NCI-H774 (cell line): ENCODE data around the gene SLC26A9.

Source experiments
- DNase-seq: peaks from one replicate; lab custom pipeline; 2025; lab: John Stamatoyannopoulos, UW

Gene SLC26A9

GRCh38 chr1:205972491-205973168 is 29.4 kb upstream of the SLC26A9 start:
- no peak for DNase-seq

GRCh38 chr1:205972081-205972480 is 28.8 kb upstream of the SLC26A9 start:
- no peak for DNase-seq

- no peak for DNase-seq
Observed at GRCh38 chr1:205971082-205971481, 27.8 kb upstream of the SLC26A9 start.

GRCh38 chr1:205970486-205970885 is 27.2 kb upstream of the SLC26A9 start:
- no peak for DNase-seq

DNA sequence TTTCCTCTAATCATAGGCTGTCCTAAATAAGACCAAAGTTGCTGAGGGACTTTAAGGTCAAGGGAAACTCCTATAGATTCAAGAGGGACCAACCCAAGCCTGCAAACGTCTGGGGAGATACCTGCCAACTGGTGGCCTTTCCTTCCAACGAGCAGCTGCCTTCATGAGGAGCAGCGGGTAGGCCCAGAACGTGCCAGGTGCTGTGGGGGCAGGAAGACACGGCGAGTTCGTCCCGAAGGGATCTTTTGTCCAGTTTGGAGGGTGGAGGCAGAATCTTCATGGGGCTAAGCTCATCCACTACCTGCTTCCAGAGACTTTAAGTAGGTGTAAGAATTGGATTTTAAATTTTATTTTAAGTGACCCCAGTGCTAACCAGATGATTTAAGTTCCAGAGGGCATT is 26.0 kb upstream of the SLC26A9 start:
- no peak for DNase-seq

DNA sequence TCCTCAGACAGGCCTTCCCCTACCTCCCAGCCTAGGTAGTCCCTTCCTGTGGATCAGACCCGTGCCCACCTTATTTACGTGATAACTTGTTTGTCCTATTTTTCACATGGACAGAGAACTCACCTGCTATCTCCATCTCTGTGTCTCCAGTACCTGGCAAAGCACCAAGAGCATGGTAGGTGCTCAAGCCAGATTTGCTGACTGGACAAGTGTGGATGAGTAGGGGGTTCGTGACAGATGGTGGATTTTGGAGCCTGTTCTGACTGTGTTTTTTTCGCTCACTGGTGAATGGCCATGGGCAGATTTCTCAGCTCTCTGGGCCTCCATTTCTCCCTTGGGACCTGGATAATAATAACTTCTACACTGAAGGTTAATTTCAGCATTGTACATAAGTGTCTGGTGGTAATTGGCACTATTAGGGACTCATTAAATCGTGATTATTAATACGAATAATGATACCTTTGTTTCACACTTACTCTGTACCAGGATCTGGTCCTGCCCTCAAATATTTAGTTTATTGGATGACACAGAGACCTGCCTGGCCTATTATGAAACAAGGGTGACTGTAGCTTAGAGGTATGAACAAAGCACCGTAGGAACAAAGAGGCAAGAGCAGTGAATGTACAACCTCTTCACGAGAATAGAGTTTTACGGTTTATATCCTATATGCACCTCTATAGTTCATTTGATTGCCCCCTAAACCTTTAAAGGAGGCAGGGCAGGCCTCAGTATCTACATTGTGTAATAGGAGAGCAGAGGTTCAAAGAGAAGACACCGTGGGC is 24.5 kb upstream of the SLC26A9 start:
- no peak for DNase-seq

DNA sequence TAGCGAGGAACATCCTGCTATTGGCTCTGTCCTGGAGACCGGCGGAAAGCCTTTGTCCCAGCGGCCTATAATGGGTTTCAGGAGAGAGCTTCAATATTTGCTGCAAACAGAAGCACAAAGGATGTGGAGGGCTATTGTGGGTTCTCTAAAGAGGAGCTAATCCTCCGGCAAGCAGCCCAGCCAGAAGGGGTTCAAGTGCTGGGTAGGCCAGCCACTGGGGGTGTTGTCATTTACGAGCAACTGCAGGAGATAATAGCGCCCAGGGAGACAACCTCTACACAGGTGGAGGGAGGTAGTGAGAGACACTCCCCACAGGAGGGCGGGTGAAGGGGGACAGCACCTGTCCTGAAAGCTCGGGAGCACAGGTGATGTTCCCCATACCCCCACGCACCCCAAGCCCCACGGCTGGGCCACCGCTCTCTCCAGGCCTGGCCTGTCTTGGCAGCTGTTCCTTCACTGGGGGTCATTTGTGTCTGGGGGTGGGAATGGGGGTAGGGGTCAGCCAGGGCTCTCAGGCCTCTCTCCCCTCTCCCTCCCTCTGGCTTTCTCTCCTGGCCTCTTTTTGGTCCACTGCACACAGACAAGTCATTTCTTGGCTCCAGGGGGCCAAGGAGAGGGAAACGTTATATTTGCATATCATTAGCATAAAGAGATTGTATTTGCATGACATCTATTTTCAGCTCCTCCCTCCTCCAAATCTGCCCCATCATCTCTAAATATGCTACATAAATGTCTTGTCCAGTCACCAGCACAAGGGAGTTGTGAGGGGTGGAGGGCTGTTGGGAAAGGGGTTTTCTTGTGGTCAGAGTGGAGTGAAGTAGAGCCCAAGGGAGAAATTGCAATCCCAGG is 22.0 kb upstream of the SLC26A9 start:
- DNase-seq = peak; percentile 96

GRCh38 chr1:205963352-205964155 is 20.3 kb upstream of the SLC26A9 start:
- no peak for DNase-seq

DNA sequence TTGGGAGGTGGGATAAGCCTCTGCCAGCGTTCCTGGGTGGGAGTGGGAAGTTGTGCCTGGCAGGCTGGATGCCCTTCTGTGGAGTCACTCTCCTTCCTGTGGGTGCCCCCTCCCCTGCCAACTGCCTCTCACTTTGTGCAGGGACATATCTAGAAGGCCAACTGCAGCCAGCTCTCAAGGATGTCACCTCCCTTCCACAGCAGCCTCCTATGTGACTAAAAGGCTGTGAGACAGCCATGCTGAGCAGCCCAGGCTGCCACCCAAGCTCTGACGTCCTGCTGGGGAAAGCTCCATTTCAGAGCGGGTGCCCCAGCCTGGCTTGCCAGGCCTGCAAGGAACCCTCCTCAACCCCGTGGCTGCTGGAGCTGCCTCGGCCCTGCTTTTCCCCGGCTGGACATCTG is 19.6 kb upstream of the SLC26A9 start:
- DNase-seq = no peak

DNA sequence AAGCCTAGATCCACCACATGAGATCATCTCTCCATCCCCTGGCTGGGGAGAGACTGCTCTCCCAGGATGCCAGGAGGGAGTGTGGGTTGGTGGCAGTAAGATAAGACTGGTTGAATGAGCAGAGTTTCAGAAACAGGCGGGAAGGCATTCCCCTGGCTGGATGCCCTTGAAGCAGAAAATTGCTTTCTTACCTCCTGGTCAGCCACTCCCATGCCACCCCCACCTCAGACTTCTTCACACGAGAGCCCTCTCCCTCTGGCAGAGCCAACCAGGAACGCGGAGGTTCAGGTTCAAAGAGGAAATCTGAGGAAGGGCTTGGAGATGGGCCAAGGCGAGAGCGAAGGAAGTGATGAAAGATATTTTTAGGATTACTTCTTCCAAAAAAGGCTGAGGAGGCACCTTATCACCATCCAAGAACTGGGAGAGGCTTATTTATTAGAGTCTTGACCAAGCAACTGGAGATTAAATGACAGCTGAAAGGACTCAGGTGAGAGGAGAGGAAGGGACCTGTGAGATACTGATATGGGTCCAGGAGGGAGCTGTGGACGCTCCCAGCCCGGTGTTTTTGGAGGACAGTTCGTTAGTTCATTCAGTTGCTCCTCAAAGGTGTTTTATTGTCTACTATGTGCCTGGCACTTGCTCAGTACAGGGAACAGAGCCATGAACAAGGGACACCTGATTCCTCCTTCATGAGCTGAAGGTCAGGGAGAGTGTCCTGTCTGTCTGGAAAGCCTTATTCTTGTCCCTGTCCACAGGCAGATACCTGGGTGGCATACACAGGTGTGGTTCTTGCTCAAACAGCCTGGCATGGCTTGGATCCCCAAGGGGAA is 18.9 kb upstream of the SLC26A9 start:
- DNase-seq = no peak

DNA sequence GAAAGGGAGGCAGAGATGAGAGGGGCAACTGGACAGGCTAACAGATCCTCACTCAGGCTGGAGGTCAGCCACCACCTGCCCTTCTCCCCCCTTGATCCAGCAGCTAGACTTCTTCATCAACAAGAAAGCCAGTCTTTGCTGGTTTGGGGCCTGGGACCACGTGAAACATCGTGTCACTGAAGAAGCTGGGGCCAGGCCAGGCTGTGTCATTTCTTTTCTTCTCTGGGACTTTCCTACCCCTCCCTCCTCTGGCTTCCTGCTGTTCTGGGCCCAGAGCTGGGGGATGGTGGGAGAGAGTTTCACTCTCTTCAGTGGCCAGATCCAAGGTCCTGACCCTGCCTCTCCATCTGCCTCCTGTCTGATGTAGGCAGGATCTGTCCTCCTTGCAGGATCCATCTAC is 18.1 kb upstream of the SLC26A9 start:
- DNase-seq = no peak

DNA sequence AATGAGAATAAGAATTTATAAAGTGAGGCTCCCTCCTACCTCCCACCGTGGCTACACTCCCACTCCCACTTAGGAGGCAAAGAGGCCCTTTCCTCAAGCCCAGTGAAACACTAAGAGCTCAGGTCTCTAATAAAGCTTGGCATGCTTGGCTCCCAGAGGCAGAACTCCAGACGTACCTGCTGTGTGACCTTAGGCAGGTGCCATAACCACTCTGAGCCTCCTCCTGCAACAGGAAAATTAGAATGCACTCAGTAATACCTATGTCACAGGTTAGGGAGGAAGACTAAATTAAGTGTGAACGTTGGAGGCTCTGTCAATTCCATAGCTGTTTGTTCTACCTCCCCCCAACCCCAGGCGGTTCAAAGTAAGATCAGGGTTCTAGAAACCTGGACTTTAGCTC is 16.5 kb upstream of the SLC26A9 start:
- no peak for DNase-seq

- no peak for DNase-seq
Observed at GRCh38 chr1:205955499-205955898, 12.2 kb upstream of the SLC26A9 start.

GRCh38 chr1:205954819-205955404 is 11.7 kb upstream of the SLC26A9 start:
- DNase-seq = peak; percentile 65

- DNase-seq = no peak
Observed at GRCh38 chr1:205951746-205952145, 8.5 kb upstream of the SLC26A9 start.

GRCh38 chr1:205950826-205951549 is 7.7 kb upstream of the SLC26A9 start:
- no peak for DNase-seq

DNA sequence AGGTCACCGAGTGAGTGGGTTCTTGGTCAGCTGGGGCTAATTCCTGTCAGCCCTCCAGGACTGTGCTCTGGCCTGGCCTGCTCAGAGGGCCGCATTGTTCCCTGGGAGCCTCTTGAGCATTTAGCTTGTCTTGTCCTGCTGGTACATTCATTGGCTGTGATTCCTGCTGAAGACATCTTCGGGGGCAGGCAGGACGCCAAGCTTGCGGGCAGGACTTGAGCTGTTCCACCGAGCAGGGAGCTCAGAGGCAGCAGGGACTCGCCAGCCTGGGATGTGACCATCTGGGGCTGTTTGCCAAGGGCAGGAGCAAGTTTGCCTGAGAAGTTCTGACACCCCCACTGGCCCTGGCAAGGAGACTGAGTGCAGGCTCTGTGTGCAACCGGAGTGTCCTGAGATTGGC is 7.0 kb upstream of the SLC26A9 start:
- no peak for DNase-seq

DNA sequence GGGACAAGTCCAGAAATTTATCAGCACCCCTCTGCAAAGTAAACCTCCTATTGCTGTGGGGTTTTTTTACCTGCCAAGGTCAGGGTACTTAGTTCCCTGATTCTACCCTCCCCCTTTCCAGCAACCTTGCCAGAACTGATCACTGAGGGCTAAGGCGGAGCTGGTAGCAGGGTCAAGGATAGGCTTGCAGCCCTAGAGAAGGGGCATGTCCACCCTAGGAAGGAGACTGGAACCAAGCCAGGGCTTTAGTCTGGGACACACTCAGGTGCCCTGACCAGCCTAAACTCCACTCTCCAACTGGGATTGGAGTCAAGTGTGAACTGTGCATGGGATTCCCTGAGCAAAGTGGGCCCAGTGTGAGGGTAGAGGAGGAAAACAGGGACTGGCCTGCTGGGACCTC is 6.5 kb upstream of the SLC26A9 start:
- DNase-seq = no peak

DNA sequence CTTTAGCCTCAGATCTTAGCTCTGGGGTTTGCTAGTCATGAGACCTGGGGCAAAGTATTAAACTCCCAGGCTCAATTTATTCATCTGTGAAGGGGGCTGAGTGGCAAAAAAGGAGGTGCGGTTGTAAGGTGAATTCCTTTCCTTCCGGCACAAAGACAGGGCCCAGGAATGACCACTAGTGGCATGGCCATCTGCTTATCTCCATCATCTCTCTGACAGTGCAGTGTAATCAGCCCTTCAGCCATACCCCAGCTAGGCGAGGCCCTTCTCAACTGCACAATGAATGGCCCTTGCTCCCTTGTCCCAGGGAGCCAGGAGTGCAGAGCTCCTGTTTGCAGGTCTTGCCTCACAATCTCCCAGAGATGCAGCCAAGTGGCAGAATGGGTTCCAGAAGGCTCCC is 5.6 kb upstream of the SLC26A9 start:
- DNase-seq = no peak

DNA sequence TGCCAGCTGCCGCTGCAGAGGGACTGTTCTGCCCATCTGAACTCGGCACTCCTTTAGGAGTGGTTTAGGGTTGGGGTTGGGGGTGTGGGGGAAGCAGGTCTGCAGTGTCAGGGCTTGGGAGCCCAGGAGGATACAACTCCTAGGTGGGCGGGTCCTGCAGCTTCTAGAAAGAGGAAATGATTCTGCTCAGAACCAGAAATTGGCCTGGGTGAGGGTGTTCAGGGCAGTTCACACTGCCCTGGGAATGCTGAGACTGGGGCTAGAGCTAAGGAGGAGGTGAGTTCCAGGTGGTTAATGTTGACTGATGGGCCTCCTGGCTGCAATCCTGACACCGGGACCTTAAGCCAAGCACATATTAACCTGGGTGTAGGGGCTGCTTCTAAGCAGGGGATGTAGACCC is 4.8 kb upstream of the SLC26A9 start:
- DNase-seq = no peak
